Measurements from ENCODE around the gene TFF2.

Gene TFF2, protein sequence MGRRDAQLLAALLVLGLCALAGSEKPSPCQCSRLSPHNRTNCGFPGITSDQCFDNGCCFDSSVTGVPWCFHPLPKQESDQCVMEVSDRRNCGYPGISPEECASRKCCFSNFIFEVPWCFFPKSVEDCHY

DNA sequence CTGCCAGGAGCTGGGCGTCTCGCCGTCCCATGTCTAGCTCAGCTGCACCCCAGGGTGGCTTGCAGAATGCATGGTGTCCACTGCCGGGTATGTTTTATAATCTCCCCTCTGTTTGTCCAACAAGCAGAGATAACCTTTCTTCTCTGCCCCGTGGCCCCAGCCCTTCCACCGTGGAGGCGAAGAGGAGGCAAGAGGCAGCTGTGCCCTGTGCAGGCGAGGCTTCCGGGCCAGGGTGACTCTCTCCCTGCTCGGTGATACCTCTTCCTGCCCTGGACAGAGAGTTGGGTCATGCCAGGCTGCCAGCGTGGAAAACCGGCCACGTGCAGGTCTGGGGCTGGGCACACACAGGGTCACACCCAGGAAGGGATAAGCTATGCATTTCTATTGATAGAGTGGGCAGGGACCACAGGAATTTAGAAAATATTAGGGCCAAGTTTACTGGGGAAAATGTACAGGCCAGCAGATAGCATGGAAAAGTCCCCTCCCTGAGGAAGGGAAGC lies at the start of gene TFF2:
TSS of gene TFF2 (minus strand) at position 68 of the 500 bp plus-strand sequence. CDS start at position 31, 37 bp downstream.
- TF ChIP-seq ZNF565 (CRISPR knock-in tag; conservative IDR thresholded peaks at IDR 0.05; ENCODE audit: low read depth) (no peak), TCF4 (CRISPR knock-in tag; IDR thresholded peaks at IDR 0.05; ENCODE audit: borderline replicate concordance) (no peak), ZNF8 (CRISPR knock-in tag; IDR thresholded peaks at IDR 0.05) (no peak), ZFP3 (CRISPR knock-in tag; IDR thresholded peaks at IDR 0.05) (no peak), ESRRG (CRISPR knock-in tag; IDR thresholded peaks at IDR 0.05) (no peak), ZFP30 (CRISPR knock-in tag; IDR thresholded peaks at IDR 0.05) (no peak), TOX (CRISPR knock-in tag; IDR thresholded peaks at IDR 0.05; ENCODE audit: borderline replicate concordance) (no peak), PPARA (CRISPR knock-in tag; IDR thresholded peaks at IDR 0.05; ENCODE audit: borderline replicate concordance) (no peak), BACH2 (CRISPR knock-in tag; IDR thresholded peaks at IDR 0.05; ENCODE audit: borderline replicate concordance) (no peak), ISL1 (CRISPR knock-in tag; IDR thresholded peaks at IDR 0.05) (no peak), ZC3H10 (CRISPR knock-in tag; IDR thresholded peaks at IDR 0.05) (no peak), ARNTL (CRISPR knock-in tag; IDR thresholded peaks at IDR 0.05; ENCODE audit: borderline replicate concordance, low read depth) (no peak), SNAI2 (CRISPR knock-in tag; IDR thresholded peaks at IDR 0.05) (no peak)
- TF ChIP-seq, protein P1, sequence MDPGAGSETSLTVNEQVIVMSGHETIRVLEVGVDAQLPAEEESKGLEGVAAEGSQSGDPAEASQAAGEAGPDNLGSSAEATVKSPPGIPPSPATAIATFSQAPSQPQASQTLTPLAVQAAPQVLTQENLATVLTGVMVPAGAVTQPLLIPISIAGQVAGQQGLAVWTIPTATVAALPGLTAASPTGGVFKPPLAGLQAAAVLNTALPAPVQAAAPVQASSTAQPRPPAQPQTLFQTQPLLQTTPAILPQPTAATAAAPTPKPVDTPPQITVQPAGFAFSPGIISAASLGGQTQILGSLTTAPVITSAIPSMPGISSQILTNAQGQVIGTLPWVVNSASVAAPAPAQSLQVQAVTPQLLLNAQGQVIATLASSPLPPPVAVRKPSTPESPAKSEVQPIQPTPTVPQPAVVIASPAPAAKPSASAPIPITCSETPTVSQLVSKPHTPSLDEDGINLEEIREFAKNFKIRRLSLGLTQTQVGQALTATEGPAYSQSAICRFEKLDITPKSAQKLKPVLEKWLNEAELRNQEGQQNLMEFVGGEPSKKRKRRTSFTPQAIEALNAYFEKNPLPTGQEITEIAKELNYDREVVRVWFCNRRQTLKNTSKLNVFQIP (CRISPR knock-in tag; IDR thresholded peaks at IDR 0.05; ENCODE audit: borderline replicate concordance, low read depth) = no peak
- TF ChIP-seq, protein P2, sequence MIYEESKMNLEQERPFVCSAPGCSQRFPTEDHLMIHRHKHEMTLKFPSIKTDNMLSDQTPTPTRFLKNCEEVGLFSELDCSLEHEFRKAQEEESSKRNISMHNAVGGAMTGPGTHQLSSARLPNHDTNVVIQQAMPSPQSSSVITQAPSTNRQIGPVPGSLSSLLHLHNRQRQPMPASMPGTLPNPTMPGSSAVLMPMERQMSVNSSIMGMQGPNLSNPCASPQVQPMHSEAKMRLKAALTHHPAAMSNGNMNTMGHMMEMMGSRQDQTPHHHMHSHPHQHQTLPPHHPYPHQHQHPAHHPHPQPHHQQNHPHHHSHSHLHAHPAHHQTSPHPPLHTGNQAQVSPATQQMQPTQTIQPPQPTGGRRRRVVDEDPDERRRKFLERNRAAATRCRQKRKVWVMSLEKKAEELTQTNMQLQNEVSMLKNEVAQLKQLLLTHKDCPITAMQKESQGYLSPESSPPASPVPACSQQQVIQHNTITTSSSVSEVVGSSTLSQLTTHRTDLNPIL (CRISPR knock-in tag; IDR thresholded peaks at IDR 0.05; ENCODE audit: low read depth) = no peak
- TF ChIP-seq, protein P3, sequence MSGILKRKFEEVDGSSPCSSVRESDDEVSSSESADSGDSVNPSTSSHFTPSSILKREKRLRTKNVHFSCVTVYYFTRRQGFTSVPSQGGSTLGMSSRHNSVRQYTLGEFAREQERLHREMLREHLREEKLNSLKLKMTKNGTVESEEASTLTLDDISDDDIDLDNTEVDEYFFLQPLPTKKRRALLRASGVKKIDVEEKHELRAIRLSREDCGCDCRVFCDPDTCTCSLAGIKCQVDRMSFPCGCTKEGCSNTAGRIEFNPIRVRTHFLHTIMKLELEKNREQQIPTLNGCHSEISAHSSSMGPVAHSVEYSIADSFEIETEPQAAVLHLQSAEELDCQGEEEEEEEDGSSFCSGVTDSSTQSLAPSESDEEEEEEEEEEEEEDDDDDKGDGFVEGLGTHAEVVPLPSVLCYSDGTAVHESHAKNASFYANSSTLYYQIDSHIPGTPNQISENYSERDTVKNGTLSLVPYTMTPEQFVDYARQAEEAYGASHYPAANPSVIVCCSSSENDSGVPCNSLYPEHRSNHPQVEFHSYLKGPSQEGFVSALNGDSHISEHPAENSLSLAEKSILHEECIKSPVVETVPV (CRISPR knock-in tag; IDR thresholded peaks at IDR 0.05) = no peak
- TF ChIP-seq, protein P4, sequence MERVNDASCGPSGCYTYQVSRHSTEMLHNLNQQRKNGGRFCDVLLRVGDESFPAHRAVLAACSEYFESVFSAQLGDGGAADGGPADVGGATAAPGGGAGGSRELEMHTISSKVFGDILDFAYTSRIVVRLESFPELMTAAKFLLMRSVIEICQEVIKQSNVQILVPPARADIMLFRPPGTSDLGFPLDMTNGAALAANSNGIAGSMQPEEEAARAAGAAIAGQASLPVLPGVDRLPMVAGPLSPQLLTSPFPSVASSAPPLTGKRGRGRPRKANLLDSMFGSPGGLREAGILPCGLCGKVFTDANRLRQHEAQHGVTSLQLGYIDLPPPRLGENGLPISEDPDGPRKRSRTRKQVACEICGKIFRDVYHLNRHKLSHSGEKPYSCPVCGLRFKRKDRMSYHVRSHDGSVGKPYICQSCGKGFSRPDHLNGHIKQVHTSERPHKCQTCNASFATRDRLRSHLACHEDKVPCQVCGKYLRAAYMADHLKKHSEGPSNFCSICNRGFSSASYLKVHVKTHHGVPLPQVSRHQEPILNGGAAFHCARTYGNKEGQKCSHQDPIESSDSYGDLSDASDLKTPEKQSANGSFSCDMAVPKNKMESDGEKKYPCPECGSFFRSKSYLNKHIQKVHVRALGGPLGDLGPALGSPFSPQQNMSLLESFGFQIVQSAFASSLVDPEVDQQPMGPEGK (CRISPR knock-in tag; IDR thresholded peaks at IDR 0.05; ENCODE audit: borderline replicate concordance) = no peak
- no peak for ATAC-seq

DNA sequence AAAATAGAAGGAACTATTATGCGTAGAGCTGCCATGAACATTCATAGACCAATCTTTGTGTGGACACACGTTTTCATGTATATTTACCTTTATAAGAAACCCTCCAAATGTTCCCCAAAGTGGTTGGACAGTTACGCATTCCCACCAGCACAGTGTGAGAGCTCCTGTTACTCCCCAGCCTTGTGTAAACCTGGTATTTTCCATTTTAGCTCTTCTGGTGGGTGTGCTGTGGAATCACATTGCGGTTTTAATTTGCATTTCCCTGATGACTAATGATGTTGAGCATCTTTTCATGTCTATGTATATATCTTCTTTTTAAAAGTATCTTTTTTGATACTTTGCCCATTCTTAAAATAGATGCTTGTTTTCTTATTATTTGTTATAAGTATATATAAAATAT lies 49.7 kb upstream of the TFF2 start:
- ATAC-seq = no peak
- TF ChIP-seq ISL1 (CRISPR knock-in tag; IDR thresholded peaks at IDR 0.05) (no peak), ZNF70 (CRISPR knock-in tag; IDR thresholded peaks at IDR 0.05) (no peak), RARB (CRISPR knock-in tag; IDR thresholded peaks at IDR 0.05) (no peak), ARNTL (CRISPR knock-in tag; IDR thresholded peaks at IDR 0.05; ENCODE audit: borderline replicate concordance, low read depth) (no peak), PPARA (CRISPR knock-in tag; IDR thresholded peaks at IDR 0.05; ENCODE audit: borderline replicate concordance) (no peak), TOX (CRISPR knock-in tag; IDR thresholded peaks at IDR 0.05; ENCODE audit: borderline replicate concordance) (no peak), TCF4 (CRISPR knock-in tag; IDR thresholded peaks at IDR 0.05; ENCODE audit: borderline replicate concordance) (no peak)
- TF ChIP-seq, protein P1 (CRISPR knock-in tag; IDR thresholded peaks at IDR 0.05; ENCODE audit: borderline replicate concordance, low read depth) = no peak

DNA sequence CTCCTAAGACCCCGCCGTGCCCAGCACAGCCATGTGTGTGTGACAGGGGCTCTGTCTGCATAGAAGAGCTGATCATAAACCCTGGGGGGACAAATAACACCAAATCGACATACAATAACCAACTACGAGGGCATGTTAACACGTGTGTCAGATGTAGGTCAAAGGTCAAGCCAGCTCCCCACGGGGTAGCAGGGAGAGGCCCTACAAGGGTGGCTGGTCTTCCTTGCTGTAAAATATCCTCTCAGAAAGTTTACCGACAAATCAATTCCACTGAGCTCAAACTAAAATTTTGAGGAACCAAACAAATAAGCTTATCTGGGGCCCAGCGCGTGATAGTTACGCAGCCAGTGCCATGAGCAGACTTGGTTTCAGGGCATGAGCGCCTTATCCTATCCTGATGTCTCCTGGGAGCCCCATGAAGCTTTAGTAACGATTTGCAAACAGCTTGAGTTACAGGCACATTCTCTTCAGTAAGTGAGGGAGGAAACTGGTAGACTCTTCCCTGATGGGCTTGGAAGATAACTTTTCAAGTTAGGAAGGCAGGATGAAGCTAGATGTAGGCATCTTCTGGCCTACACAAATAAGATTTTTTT lies 47.7 kb upstream of the TFF2 start:
- ATAC-seq = no peak
- TF ChIP-seq ZC3H10 (CRISPR knock-in tag; IDR thresholded peaks at IDR 0.05) = no peak
- TF ChIP-seq, protein P5, sequence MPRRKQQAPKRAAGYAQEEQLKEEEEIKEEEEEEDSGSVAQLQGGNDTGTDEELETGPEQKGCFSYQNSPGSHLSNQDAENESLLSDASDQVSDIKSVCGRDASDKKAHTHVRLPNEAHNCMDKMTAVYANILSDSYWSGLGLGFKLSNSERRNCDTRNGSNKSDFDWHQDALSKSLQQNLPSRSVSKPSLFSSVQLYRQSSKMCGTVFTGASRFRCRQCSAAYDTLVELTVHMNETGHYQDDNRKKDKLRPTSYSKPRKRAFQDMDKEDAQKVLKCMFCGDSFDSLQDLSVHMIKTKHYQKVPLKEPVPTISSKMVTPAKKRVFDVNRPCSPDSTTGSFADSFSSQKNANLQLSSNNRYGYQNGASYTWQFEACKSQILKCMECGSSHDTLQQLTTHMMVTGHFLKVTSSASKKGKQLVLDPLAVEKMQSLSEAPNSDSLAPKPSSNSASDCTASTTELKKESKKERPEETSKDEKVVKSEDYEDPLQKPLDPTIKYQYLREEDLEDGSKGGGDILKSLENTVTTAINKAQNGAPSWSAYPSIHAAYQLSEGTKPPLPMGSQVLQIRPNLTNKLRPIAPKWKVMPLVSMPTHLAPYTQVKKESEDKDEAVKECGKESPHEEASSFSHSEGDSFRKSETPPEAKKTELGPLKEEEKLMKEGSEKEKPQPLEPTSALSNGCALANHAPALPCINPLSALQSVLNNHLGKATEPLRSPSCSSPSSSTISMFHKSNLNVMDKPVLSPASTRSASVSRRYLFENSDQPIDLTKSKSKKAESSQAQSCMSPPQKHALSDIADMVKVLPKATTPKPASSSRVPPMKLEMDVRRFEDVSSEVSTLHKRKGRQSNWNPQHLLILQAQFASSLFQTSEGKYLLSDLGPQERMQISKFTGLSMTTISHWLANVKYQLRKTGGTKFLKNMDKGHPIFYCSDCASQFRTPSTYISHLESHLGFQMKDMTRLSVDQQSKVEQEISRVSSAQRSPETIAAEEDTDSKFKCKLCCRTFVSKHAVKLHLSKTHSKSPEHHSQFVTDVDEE (CRISPR knock-in tag; IDR thresholded peaks at IDR 0.05) = no peak
- TF ChIP-seq, protein P1 (CRISPR knock-in tag; IDR thresholded peaks at IDR 0.05; ENCODE audit: borderline replicate concordance, low read depth) = no peak
- TF ChIP-seq ISL1 (CRISPR knock-in tag; IDR thresholded peaks at IDR 0.05) = no peak
- TF ChIP-seq ZNF8 (CRISPR knock-in tag; IDR thresholded peaks at IDR 0.05) = no peak
- TF ChIP-seq GLIS3 (CRISPR knock-in tag; IDR thresholded peaks at IDR 0.05) = no peak
- TF ChIP-seq SNAI2 (CRISPR knock-in tag; IDR thresholded peaks at IDR 0.05) = no peak
- TF ChIP-seq ESRRG (CRISPR knock-in tag; IDR thresholded peaks at IDR 0.05) = no peak
- TF ChIP-seq ZFP30 (CRISPR knock-in tag; IDR thresholded peaks at IDR 0.05) = no peak
- TF ChIP-seq TOX (CRISPR knock-in tag; IDR thresholded peaks at IDR 0.05; ENCODE audit: borderline replicate concordance) = no peak
- TF ChIP-seq, protein P2 (CRISPR knock-in tag; IDR thresholded peaks at IDR 0.05; ENCODE audit: low read depth) = no peak

Data from SK-N-SH treated with all-trans-retinoic acid at 6 μM for 48 hours (cell line).